Tibial artery (tissue), 4 donors: ENCODE measurements around the gene LRSAM1.
A peak's percentile ranks its signal among the peaks of the same experiment; 100 is the strongest.

Source experiments
- DNase-seq, 2 donors: peaks; one replicate each; pipeline ENCODE4 v3.0.0-alpha.2; 2019
- H3K27ac ChIP-seq, 2 donors: fragments of 200-600 bp; sonication (generic) in 1 of 2; 1 replicate in 1 of 2; 2 replicates in 1 of 2; pipeline ENCODE4 v1.5.1; 2018 to 2019; ENCODE audit warnings: mild to moderate bottlenecking in 1 of 2
- H3K27me3 ChIP-seq, 2 donors: fragments of 200-600 bp; sonication (generic) in 1 of 2; one replicate each; pipeline versions ENCODE4 v1.5.1 to v1.6.0; 2016 to 2019
- H3K36me3 ChIP-seq, 3 donors: fragments of 200-600 bp; sonication (generic) in 2 of 3; one replicate each; pipeline ENCODE4 v1.5.1; 2016 to 2019; ENCODE audit warnings: mild to moderate bottlenecking in 2 of 3
- H3K4me1 ChIP-seq, 4 donors: fragments of 200-600 bp; sonication (generic) in 2 of 4; 1 replicate in 3 of 4; 2 replicates in 1 of 4; pipeline ENCODE4 v1.5.1; 2016 to 2019
- H3K4me3 ChIP-seq, 2 donors: fragments of 200-600 bp; sonication (generic) in 1 of 2; 1 replicate in 1 of 2; 2 replicates in 1 of 2; pipeline ENCODE4 v1.5.1; 2018 to 2019; ENCODE audit warnings: mild to moderate bottlenecking in 2 of 2
- H3K9me3 ChIP-seq, 3 donors: fragments of 200-600 bp; sonication (generic) in 1 of 3; one replicate each; pipeline ENCODE4 v1.5.1; 2016 to 2019
- CTCF ChIP-seq, 2 experiments: fragments of 200-600 bp in 1 of 2; fragments of 450-650 bp in 1 of 2; IDR thresholded peaks; one replicate each; pipeline ENCODE4 v1.5.1; 2017 to 2019; ENCODE audit warnings: antibody characterized with exemption in 2 of 2, mild to moderate bottlenecking in 1 of 2, moderate library complexity in 1 of 2
- intact Hi-C: fragments of 100-400 bp; cut with DNase I; formaldehyde crosslinking; loops from one replicate; pipeline ENCODE4 v1.15.0; 2023; ENCODE audit warnings: low total_unique reads

The LRSAM1 gene

DNA sequence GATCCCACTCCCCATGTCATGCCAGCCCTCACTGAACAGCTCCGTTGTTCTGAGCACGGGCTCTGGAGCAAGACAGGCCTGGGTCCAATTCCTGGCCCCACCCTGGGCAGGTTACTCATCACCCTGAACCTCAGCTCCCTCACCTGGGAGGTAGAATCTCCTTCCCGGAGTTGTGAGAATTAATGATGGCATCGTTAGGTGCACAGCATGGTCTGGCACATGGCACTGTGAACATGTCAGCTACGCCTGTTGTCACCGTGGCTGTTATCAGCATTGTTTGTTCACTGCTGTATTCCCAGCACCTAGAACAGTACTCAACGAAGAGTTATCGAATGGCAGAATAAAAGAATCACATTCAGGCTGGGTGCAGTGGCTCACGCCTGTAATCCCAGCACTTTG lies 43.0 kb downstream of the LRSAM1 start:
- Histone ChIP-seq H3K4me3 (no peak overlapping the region), H3K27me3 (no peaks in the 10 kb centered on the region), H3K4me1 (peaks cover 0 to 20% (median 13%) of the 10 kb centered on the region in 4 donors), H3K36me3 (peaks cover 23 to 81% (median 65%) of the 10 kb centered on the region in 3 donors), H3K9me3 (no peaks in the 10 kb centered on the region), H3K27ac (peak overlapping the region; percentile 71 to 84)
- intact Hi-C loops: no loop called here
- TF ChIP-seq CTCF (IDR thresholded peaks at IDR 0.05): no peak
- no peak for DNase-seq

DNA sequence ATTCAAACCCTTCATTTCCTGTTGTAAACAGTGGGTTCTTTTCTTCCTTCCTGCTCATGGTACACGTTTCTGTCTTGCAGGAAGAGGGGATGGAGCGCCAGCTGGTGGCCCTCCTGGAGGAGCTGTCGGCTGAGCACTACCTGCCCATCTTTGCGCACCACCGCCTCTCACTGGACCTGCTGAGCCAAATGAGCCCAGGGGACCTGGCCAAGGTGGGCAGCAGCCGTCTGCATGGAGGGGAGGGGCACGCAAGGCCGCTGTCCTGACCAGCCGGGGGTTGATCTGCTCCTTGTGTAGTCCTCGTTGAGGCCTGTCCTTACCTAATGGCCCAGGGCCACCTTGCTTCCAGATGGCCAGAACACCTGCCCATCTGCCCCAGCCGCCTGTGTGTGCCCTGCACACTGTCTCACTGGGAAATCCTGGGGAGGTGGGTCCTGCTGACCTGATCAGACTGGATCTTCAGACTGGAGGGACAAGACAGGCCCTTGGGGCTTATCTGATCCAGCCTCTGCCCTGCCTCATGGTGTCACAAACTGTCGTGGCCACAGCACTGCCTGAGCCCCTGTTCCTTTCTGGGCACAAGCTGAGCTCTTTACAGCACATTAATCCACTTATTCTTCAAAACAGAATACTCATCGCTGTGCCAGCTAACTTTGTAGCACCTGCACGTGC lies 44.7 kb downstream of the LRSAM1 start:
- H3K4me1 ChIP-seq: peaks cover 0 to 20% (median 13%) of the 10 kb centered on the region in 4 donors
- H3K4me3 ChIP-seq: no peak overlapping the region
- H3K36me3 ChIP-seq: peaks cover 13 to 80% (median 58%) of the 10 kb centered on the region in 3 donors
- intact Hi-C loops: no loop called here
- DNase-seq: no peak
- no peaks in the 10 kb centered on the region for H3K27me3 ChIP-seq
- no peaks in the 10 kb centered on the region for H3K9me3 ChIP-seq
- peak overlapping the region; percentile 71 to 84 for H3K27ac ChIP-seq
- no peak for TF ChIP-seq CTCF (IDR thresholded peaks at IDR 0.05)

DNA sequence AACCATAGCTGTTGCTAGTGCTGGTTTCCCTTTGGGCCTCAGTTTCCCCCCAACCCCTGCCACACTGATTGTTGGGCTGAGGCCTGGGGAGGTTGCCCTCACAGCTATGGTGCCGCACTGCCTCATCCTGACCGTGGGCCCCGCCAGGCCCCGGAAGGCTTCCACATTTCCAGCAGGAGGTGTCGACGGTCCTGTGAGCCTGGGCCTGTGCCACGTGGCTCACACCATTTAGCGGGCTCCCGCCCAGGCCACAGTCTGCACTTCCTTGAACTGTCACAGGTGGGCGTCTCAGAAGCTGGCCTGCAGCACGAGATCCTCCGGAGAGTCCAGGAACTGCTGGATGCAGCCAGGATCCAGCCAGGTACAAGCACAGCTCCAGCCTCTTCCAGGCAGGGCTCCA lies 45.7 kb downstream of the LRSAM1 start:
- Histone ChIP-seq H3K27ac (peak overlapping the region in 1 of 2 donors; percentile 84), H3K36me3 (peaks cover 23 to 80% (median 55%) of the 10 kb centered on the region in 3 donors), H3K27me3 (no peaks in the 10 kb centered on the region), H3K4me3 (no peak overlapping the region), H3K4me1 (peaks cover 0 to 20% (median 13%) of the 10 kb centered on the region in 4 donors), H3K9me3 (no peaks in the 10 kb centered on the region)
- intact Hi-C loops: no loop called here
- no peak for TF ChIP-seq CTCF (IDR thresholded peaks at IDR 0.05)
- no peak for DNase-seq

- peaks cover 0 to 20% (median 13%) of the 10 kb centered on the region in 4 donors for H3K4me1 ChIP-seq
- TF ChIP-seq CTCF (IDR thresholded peaks at IDR 0.05): no peak
- no peak overlapping the region for H3K4me3 ChIP-seq
- DNase-seq: no peak
- H3K27ac ChIP-seq: no peak overlapping the region
- H3K27me3 ChIP-seq: no peaks in the 10 kb centered on the region
- H3K9me3 ChIP-seq: no peaks in the 10 kb centered on the region
- peaks cover 28 to 80% (median 53%) of the 10 kb centered on the region in 3 donors for H3K36me3 ChIP-seq
- intact Hi-C loops: no loop called here
Measured at GRCh38 chr9:127497656-127498290, 46.5 kb downstream of the LRSAM1 start.

DNA sequence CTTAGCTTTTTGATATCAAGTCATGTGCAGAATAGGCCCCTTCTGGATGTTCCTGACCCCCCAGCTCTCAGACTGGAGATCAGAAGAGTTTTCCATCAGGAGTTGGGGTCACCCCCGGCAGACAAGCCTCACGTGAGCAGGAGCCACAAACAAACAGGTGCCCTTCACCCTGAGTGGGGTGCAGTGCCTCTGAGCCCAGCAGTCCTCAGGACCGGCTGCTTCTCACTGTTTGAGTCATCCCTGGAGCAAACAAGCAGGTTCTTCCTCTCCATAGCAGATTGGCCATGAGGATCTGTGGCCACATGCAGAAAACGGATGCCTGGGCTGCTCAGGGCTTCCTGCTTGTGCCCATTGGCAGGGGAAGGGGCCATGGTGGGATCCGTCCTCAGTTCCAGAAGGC lies 47.0 kb downstream of the LRSAM1 start:
- Histone ChIP-seq H3K9me3 (no peaks in the 10 kb centered on the region), H3K4me3 (no peak overlapping the region), H3K27me3 (no peaks in the 10 kb centered on the region), H3K4me1 (peaks cover 0 to 20% (median 13%) of the 10 kb centered on the region in 4 donors), H3K27ac (no peak overlapping the region), H3K36me3 (peaks cover 33 to 80% (median 53%) of the 10 kb centered on the region in 3 donors)
- DNase-seq: no peak
- intact Hi-C loops: no loop called here
- no peak for TF ChIP-seq CTCF (IDR thresholded peaks at IDR 0.05)
